ENCODE measurements around the gene SPRED1.

SPRED1 gene

DNA sequence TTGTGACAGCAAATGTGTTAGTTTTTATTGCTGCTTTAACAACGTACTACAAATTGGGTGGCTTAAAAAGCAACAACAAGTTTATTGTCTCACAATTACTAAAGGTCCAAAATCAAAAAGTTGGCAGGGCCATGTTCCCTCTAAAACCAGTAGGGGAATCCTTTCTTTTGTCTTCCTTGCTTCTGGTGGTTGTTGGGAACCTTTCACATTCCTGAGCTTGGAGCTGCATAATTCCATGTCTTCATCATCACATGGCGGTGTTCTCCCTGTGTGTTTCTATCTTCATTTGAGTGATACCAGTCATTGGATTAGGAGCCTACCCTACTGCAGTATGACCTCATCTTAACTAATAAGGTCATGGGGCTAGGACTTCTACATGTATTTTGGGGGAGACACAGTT lies 7.4 kb downstream of the SPRED1 start:
- no peak overlapping the region for H3K27ac ChIP-seq (replicated peaks)
- DNase-seq (ENCODE audit: low read depth in 1 of 2, low spot score in 1 of 2) = no peak
- no peak overlapping the region for H3K4me3 ChIP-seq (replicated peaks; ENCODE audit: insufficient read depth, low read length)
- no peaks in the 10 kb centered on the region for H3K27me3 ChIP-seq (ENCODE audit: insufficient read depth, poor library complexity, severe bottlenecking)
- TF ChIP-seq, protein P1, sequence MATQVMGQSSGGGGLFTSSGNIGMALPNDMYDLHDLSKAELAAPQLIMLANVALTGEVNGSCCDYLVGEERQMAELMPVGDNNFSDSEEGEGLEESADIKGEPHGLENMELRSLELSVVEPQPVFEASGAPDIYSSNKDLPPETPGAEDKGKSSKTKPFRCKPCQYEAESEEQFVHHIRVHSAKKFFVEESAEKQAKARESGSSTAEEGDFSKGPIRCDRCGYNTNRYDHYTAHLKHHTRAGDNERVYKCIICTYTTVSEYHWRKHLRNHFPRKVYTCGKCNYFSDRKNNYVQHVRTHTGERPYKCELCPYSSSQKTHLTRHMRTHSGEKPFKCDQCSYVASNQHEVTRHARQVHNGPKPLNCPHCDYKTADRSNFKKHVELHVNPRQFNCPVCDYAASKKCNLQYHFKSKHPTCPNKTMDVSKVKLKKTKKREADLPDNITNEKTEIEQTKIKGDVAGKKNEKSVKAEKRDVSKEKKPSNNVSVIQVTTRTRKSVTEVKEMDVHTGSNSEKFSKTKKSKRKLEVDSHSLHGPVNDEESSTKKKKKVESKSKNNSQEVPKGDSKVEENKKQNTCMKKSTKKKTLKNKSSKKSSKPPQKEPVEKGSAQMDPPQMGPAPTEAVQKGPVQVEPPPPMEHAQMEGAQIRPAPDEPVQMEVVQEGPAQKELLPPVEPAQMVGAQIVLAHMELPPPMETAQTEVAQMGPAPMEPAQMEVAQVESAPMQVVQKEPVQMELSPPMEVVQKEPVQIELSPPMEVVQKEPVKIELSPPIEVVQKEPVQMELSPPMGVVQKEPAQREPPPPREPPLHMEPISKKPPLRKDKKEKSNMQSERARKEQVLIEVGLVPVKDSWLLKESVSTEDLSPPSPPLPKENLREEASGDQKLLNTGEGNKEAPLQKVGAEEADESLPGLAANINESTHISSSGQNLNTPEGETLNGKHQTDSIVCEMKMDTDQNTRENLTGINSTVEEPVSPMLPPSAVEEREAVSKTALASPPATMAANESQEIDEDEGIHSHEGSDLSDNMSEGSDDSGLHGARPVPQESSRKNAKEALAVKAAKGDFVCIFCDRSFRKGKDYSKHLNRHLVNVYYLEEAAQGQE (IDR thresholded peaks at IDR 0.05; ENCODE audit: insufficient replicate concordance, low read depth) = no peak
- TF ChIP-seq SPI1 (IDR thresholded peaks at IDR 0.05; ENCODE audit: borderline replicate concordance, low read depth) (no peak), POLR2AphosphoS5 (IDR thresholded peaks at IDR 0.05; ENCODE audit: low read depth) (no peak), GABPA (IDR thresholded peaks at IDR 0.05; ENCODE audit: low read depth) (no peak)
- TF ChIP-seq, protein P2, sequence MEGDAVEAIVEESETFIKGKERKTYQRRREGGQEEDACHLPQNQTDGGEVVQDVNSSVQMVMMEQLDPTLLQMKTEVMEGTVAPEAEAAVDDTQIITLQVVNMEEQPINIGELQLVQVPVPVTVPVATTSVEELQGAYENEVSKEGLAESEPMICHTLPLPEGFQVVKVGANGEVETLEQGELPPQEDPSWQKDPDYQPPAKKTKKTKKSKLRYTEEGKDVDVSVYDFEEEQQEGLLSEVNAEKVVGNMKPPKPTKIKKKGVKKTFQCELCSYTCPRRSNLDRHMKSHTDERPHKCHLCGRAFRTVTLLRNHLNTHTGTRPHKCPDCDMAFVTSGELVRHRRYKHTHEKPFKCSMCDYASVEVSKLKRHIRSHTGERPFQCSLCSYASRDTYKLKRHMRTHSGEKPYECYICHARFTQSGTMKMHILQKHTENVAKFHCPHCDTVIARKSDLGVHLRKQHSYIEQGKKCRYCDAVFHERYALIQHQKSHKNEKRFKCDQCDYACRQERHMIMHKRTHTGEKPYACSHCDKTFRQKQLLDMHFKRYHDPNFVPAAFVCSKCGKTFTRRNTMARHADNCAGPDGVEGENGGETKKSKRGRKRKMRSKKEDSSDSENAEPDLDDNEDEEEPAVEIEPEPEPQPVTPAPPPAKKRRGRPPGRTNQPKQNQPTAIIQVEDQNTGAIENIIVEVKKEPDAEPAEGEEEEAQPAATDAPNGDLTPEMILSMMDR (IDR thresholded peaks at IDR 0.05; ENCODE audit: insufficient read depth, low read length) = no peak

DNA sequence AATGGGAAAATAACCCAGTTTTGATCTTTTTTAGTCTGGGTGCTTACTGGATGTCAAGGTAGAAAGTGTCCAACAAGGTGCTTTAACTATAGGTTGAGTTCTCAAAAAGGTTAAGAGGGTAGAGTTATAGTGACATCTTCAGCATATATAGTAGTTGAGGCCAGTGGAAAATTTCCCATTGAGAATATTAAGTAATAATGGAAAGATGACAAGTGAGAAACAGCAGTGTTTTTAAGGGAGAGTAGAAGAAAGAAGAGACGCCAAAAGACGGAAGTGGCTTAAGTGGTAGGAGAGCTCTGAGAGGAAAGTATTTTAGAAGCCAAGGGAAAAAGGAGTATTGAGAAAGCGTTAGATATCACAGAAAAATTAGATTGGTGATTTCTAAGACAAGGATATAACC lies 10.6 kb downstream of the SPRED1 start:
- DNase-seq (ENCODE audit: low read depth in 1 of 2, low spot score in 1 of 2) = no peak
- Histone ChIP-seq H3K4me3 (replicated peaks; ENCODE audit: insufficient read depth, low read length) (no peak overlapping the region), H3K27ac (replicated peaks) (no peak overlapping the region), H3K27me3 (ENCODE audit: insufficient read depth, poor library complexity, severe bottlenecking) (no peaks in the 10 kb centered on the region)
- TF ChIP-seq, protein P1 (IDR thresholded peaks at IDR 0.05; ENCODE audit: insufficient replicate concordance, low read depth) = no peak
- TF ChIP-seq GABPA (IDR thresholded peaks at IDR 0.05; ENCODE audit: low read depth) = no peak
- TF ChIP-seq, protein P2 (IDR thresholded peaks at IDR 0.05; ENCODE audit: insufficient read depth, low read length) = no peak
- no peak for TF ChIP-seq SPI1 (IDR thresholded peaks at IDR 0.05; ENCODE audit: borderline replicate concordance, low read depth)
- no peak for TF ChIP-seq POLR2AphosphoS5 (IDR thresholded peaks at IDR 0.05; ENCODE audit: low read depth)

DNA sequence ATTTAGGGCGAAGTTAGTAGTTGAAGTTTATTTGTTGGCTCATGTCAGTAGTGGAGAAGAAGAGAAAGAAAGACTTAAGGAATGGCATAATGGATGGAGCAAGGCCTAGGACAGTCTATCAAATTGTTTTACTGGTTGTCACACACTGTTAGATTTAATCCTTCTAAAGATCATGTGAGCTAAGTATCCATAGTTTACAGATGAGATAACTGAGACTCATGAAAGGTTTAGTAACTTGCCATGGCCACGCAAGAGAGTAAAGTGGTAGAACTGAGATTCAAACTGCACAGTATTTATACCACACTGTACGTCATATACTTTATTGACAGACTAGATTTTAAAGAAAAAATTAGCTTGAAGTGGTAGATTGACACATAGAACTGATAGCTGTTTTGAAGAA lies 11.4 kb downstream of the SPRED1 start:
- TF ChIP-seq POLR2AphosphoS5 (IDR thresholded peaks at IDR 0.05; ENCODE audit: low read depth) (no peak), GABPA (IDR thresholded peaks at IDR 0.05; ENCODE audit: low read depth) (no peak), SPI1 (IDR thresholded peaks at IDR 0.05; ENCODE audit: borderline replicate concordance, low read depth) (no peak)
- TF ChIP-seq, protein P2 (IDR thresholded peaks at IDR 0.05; ENCODE audit: insufficient read depth, low read length) = no peak
- Histone ChIP-seq H3K4me3 (replicated peaks; ENCODE audit: insufficient read depth, low read length) (no peak overlapping the region), H3K27ac (replicated peaks) (no peak overlapping the region), H3K27me3 (ENCODE audit: insufficient read depth, poor library complexity, severe bottlenecking) (no peaks in the 10 kb centered on the region)
- no peak for DNase-seq (ENCODE audit: low read depth in 1 of 2, low spot score in 1 of 2)

Measured in HL-60 (cell line).